22Rv1 (cell line): ENCODE results near the gene ZNF732.
A peak's percentile ranks its signal among the peaks of the same experiment; 100 is the strongest.
"Not testable (repeated sequence)": the region's sequence is repeated elsewhere in the genome, so short reads cannot be mapped to it uniquely, and the experiment has no call there.

Source experiments
- H3K27ac ChIP-seq: fragments of 450-650 bp; 2 replicates; pipeline ENCODE4 v1.5.1; 2017
- ZFX ChIP-seq: fragments of 450-650 bp; IDR thresholded peaks from 2 replicates; pipeline ENCODE4 v1.6.1; 2017; ENCODE audit warnings: antibody characterized with exemption, borderline replicate concordance
- TF ChIP-seq, protein P1 (sequence below): fragments of 450-650 bp; IDR thresholded peaks from 2 replicates; pipeline ENCODE4 v1.5.1; 2017; ENCODE audit warnings: mild to moderate bottlenecking

ZNF732 gene

DNA sequence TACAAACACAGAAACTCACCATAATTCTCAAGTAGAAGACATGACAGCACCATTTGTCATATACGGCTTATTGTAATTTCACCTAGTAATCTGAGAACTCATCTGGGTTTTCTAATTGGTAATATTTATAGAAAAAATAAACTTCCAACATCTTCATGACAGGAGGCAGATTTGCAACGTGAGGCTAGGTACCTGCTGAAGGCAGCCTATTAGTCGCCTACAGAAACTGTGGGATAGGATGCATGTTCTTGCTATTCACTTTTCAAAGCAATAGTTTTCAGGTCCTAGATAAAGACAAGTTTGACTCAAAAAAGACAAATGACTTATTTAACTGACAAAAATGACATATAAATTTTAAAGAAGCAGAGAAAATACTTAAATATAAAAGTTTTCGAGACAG lies 2.9 kb downstream of the ZNF732 start:
- no peak for TF ChIP-seq ZFX
- no peak overlapping the region for H3K27ac ChIP-seq

- TF ChIP-seq ZFX, result no peak
- TF ChIP-seq, protein P1, sequence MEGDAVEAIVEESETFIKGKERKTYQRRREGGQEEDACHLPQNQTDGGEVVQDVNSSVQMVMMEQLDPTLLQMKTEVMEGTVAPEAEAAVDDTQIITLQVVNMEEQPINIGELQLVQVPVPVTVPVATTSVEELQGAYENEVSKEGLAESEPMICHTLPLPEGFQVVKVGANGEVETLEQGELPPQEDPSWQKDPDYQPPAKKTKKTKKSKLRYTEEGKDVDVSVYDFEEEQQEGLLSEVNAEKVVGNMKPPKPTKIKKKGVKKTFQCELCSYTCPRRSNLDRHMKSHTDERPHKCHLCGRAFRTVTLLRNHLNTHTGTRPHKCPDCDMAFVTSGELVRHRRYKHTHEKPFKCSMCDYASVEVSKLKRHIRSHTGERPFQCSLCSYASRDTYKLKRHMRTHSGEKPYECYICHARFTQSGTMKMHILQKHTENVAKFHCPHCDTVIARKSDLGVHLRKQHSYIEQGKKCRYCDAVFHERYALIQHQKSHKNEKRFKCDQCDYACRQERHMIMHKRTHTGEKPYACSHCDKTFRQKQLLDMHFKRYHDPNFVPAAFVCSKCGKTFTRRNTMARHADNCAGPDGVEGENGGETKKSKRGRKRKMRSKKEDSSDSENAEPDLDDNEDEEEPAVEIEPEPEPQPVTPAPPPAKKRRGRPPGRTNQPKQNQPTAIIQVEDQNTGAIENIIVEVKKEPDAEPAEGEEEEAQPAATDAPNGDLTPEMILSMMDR, result no peak
- no peak overlapping the region for H3K27ac ChIP-seq
Observed at GRCh38 chr4:294732-295131, 10.5 kb downstream of the ZNF732 start.

DNA sequence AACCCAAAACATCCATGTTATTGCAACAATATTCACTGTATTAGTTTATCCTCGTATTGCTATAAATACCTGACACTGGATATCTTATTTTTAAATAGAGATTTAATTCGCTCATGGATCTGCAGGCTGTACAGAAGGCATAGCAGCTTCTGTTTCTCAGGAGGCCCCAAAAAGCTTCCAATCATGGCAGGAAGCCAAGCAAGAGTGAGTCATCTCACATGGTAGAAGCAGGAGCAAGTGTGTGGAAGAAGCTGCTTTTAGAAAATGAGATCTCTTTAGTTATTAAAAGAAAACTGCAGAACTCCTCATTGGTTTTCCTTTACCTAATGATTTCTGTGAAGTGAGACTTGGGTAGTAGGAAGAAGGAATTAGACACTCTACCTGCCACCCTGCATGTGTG lies 16.4 kb downstream of the ZNF732 start:
- TF ChIP-seq, protein P1, result no peak
- TF ChIP-seq ZFX, result no peak
- no peak overlapping the region for H3K27ac ChIP-seq

DNA sequence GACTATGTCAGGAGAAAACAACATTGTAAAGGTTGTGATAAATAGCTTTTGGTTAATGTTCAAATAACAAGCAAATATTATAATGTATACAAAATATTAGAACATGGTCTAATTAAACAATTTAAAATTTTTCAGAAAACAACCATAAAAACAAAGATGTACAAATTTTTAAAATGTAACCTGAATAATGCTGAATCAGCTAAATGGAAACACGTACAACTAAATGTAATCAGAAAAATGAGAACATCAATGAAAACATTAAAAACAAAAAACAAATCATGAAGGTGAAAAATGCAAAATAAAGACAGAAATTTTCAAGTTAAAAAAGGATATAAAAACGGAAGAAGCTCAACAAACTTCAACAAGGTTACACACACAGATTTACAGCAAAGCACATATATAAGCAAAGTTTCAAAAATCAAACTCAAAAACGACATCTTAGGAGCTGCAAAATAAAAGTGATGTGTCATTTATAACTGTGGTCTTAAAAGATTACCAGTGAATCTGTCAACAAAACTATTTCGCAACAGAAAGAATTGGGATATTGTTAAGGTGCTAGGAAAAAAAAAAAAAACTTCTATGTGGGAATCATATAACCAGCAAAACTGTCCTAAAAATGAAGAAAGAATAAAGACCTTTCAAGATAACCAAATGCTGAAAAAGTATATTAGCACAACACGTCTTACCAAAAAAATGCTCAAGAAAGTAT lies 31.8 kb downstream of the ZNF732 start:
- H3K27ac ChIP-seq, result no peak overlapping the region
- TF ChIP-seq, protein P1, result no peak
- TF ChIP-seq ZFX, result no peak

- H3K27ac ChIP-seq, result no peak overlapping the region
- TF ChIP-seq ZFX, result no peak
- TF ChIP-seq, protein P1, result no peak
Observed at GRCh38 chr4:271492-272103, 33.7 kb downstream of the ZNF732 start.

- TF ChIP-seq, protein P1, result peak; percentile 76
- not testable (repeated sequence) for H3K27ac ChIP-seq
Observed at GRCh38 chr4:259240-259639, 46.0 kb downstream of the ZNF732 start.

DNA sequence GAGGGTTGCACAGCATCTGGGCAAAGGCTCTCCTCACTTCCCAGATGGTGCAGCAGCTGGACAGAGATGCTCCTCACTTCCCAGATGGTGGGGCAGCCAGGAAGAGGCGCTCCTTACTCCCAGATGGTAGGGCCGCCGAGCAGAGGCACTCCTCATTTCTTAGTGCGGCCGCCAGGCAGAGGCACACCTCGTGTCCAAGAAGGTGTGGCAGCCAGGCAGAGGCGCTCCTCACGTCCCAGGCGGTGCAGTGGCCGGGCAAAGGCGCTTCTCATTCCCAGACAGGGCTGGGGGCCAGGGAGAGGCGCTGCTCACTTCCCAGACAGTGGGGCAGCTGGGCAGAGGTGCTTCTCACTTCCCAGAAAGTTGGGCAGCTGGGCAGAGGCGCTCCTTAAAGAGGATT lies 48.8 kb downstream of the ZNF732 start:
- TF ChIP-seq, protein P1, result no peak
- no peak for TF ChIP-seq ZFX

More for the DNA sequence above, 48.8 kb downstream of the ZNF732 start:
- no peak overlapping the region for H3K27ac ChIP-seq
